ENCODE results near the gene BPIFB6. TPM values are rescaled to one million over a fixed set of nuclear protein-coding genes. Genes with fewer than 3 reads are reported as not detected.

Gene BPIFB6
- total RNA-seq, 1 donor from 2014 or later: not detected

DNA sequence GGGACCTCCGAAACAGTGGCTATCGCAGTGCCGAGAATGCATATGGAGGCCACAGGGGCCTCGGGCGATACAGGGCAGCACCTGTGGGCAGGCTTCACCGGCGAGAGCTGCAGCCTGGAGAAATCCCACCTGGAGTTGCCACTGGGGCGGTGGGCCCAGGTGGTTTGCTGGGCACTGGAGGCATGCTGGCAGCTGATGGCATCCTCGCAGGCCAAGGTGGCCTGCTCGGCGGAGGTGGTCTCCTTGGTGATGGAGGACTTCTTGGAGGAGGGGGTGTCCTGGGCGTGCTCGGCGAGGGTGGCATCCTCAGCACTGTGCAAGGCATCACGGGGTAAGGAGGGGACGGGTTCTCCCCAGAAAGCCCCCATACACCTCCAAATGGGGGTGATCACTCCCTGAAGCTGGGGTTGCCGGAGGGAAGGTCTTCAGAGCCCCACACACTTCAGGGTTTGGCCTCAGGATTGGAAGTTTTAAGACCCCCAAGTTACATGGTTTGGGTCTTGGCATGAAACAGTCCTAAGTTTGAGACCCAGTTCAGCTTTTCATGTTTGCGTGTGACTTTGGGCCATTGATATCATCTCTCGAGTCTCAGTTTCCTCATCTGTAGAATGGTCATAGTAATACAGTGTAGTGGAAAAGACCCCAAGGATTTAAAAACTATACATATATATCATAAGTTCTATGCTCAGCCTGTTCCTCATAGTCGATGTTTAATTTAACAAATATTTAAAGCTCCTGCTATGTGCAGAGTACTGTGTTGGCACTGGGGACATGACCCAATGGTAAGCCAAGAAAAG, 52.3 kb downstream of the BPIFB6 start:
- H3K4me3 ChIP-seq (ENCODE audit: low read depth, low read length): no peak overlapping the region
- H3K36me3 ChIP-seq (ENCODE audit: control insufficient read depth, insufficient read depth, low read length): no peaks in the 10 kb centered on the region
- TF ChIP-seq, protein P1, sequence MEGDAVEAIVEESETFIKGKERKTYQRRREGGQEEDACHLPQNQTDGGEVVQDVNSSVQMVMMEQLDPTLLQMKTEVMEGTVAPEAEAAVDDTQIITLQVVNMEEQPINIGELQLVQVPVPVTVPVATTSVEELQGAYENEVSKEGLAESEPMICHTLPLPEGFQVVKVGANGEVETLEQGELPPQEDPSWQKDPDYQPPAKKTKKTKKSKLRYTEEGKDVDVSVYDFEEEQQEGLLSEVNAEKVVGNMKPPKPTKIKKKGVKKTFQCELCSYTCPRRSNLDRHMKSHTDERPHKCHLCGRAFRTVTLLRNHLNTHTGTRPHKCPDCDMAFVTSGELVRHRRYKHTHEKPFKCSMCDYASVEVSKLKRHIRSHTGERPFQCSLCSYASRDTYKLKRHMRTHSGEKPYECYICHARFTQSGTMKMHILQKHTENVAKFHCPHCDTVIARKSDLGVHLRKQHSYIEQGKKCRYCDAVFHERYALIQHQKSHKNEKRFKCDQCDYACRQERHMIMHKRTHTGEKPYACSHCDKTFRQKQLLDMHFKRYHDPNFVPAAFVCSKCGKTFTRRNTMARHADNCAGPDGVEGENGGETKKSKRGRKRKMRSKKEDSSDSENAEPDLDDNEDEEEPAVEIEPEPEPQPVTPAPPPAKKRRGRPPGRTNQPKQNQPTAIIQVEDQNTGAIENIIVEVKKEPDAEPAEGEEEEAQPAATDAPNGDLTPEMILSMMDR (IDR thresholded peaks at IDR 0.05; ENCODE audit: insufficient read depth, low read length, severe bottlenecking): no peak
- no peak for DNase-seq (ENCODE audit: low read depth)
- H3K27me3 ChIP-seq (ENCODE audit: control insufficient read depth, insufficient read depth, low read length): no peaks in the 10 kb centered on the region
- FAIRE-seq: no peak

DNA sequence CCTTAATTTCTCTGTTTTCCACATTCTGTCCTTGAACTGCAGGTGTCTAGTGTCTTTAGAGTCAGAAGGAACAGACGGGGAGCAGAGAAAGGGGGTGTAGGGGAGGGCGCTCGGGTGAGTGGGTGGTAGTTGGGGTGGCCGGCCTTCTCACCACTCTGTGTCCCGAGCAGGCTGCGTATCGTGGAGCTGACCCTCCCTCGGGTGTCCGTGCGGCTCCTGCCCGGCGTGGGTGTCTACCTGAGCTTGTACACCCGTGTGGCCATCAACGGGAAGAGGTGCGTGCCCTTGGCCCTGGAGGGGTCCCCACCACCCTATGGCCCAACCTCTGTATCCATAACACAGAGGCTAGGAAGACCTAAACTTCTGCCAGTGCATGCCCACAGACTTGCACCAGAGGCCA, 53.3 kb downstream of the BPIFB6 start:
- TF ChIP-seq, protein P1 (IDR thresholded peaks at IDR 0.05; ENCODE audit: insufficient read depth, low read length, severe bottlenecking): no peak
- no peak overlapping the region for H3K4me3 ChIP-seq (ENCODE audit: low read depth, low read length)
- no peak for FAIRE-seq
- DNase-seq (ENCODE audit: low read depth): no peak
- no peaks in the 10 kb centered on the region for H3K36me3 ChIP-seq (ENCODE audit: control insufficient read depth, insufficient read depth, low read length)
- no peaks in the 10 kb centered on the region for H3K27me3 ChIP-seq (ENCODE audit: control insufficient read depth, insufficient read depth, low read length)

DNA sequence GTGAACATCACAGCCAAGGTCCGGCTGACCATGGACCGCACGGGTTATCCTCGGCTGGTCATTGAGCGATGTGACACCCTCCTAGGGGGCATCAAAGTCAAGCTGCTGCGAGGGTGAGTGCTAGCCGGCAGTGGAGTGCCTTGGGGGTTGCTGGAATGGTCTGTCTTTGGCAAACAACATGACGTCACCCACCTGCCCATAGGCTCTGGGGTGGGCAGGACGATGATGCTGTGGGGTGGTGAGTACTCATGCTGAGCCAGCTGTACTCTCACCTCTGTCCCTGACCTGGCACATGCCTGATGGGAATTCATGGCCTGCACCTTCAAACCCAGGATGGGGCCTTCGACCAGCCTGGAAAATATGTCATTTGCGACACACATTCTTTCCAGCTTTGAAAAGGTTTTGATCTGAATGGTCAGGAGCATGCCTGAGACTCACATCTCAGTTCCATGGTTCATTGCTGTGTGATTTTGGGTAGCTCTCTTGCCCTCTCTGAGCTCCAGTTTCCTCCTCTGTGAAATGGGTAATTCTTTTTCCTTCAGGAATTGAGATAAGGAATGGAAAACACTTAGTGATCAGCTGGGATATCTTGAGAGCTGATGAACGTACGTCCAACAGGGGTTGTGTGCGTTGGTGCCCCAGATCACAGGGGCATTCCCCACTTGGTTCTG, 54.7 kb downstream of the BPIFB6 start:
- Histone ChIP-seq H3K4me3 (ENCODE audit: low read depth, low read length) (no peak overlapping the region), H3K27me3 (ENCODE audit: control insufficient read depth, insufficient read depth, low read length) (peaks cover 2% of the 10 kb centered on the region), H3K36me3 (ENCODE audit: control insufficient read depth, insufficient read depth, low read length) (no peaks in the 10 kb centered on the region)
- FAIRE-seq: no peak
- no peak for DNase-seq (ENCODE audit: low read depth)
- TF ChIP-seq, protein P1 (IDR thresholded peaks at IDR 0.05; ENCODE audit: insufficient read depth, low read length, severe bottlenecking): no peak

DNA sequence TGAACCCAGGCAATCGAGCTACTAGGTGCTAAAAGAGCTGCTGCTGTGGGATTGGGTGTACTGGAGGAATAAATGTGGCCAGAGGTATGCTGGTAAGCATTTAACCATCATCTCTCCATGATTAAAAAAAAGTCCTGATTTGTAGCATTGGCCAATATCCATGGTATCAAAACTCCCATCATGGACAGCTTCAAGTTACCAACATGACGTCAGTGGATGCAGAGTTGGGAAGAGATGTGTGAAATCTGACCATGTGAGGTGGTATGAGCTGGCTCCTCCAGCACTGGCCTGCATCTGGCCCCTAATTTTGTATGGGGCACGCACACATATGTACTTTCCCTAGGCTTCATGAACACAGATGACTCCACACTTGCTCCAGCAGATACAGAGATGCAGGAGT, 59.7 kb downstream of the BPIFB6 start:
- DNase-seq (ENCODE audit: low read depth) (no peak), FAIRE-seq (no peak)
- TF ChIP-seq, protein P1 (IDR thresholded peaks at IDR 0.05; ENCODE audit: insufficient read depth, low read length, severe bottlenecking): no peak
- H3K4me3 ChIP-seq (ENCODE audit: low read depth, low read length): no peak overlapping the region
- peaks cover 2% of the 10 kb centered on the region for H3K27me3 ChIP-seq (ENCODE audit: control insufficient read depth, insufficient read depth, low read length)
- no peaks in the 10 kb centered on the region for H3K36me3 ChIP-seq (ENCODE audit: control insufficient read depth, insufficient read depth, low read length)

DNA sequence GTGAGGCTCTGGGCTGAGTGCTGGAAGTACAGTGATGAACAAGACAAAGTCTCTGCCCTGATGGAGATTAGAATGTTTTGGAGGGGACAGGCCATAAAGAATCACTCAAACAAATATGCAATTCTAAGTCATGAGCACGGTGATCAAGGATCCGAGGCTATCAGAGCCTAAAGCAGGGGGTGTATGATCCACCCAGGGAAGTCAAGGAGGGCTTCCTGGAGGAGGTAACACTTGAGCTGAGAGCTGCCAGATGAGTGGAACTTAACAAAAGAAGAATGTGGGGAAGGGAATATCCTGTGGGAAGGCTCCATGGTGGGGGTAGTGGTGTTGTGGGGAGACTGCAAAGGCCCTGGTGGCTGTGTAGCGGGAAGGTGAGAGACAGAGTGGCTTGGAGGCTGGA, 60.2 kb downstream of the BPIFB6 start:
- Histone ChIP-seq H3K36me3 (ENCODE audit: control insufficient read depth, insufficient read depth, low read length) (no peaks in the 10 kb centered on the region), H3K27me3 (ENCODE audit: control insufficient read depth, insufficient read depth, low read length) (peaks cover 2% of the 10 kb centered on the region), H3K4me3 (ENCODE audit: low read depth, low read length) (no peak overlapping the region)
- TF ChIP-seq, protein P1 (IDR thresholded peaks at IDR 0.05; ENCODE audit: insufficient read depth, low read length, severe bottlenecking): no peak
- FAIRE-seq (no peak), DNase-seq (ENCODE audit: low read depth) (no peak)
